HepG2 (cell line): Measurements from ENCODE around the gene EXOC3L2. TPM values are rescaled to one million over a fixed set of nuclear protein-coding genes. Genes with fewer than 3 reads are reported as not detected.

Source experiments
- FOXK2 ChIP-seq: fragments of 450-650 bp; IDR thresholded peaks from 2 replicates; pipeline ENCODE4 v1.6.1; 2016
- GABPA ChIP-seq, 2 experiments: IDR thresholded peaks; 2 replicates each; pipeline ENCODE4 v1.6.1; 2011 to 2016; ENCODE audit warnings: low read depth in 2 of 2, low read length in 1 of 2, missing biosample characterization in 1 of 2, missing genetic modification characterization in 1 of 2
- GTF3A ChIP-seq: sonication (generic); formaldehyde crosslinking; conservative IDR thresholded peaks from 2 replicates; pipeline ENCODE4 v1.4.0; 2020; ENCODE audit warnings: mild to moderate bottlenecking, missing genetic modification reagents
- HOXA9 ChIP-seq: sonication (generic); formaldehyde crosslinking; IDR thresholded peaks from 2 replicates; pipeline ENCODE4 v1.8.1; 2022; ENCODE audit warnings: missing genetic modification reagents, mild to moderate bottlenecking, moderate library complexity, borderline replicate concordance
- ISX ChIP-seq: sonication (generic); formaldehyde crosslinking; conservative IDR thresholded peaks from 2 replicates; pipeline ENCODE4 v1.5.0; 2020; ENCODE audit warnings: missing genetic modification reagents
- MED1 ChIP-seq: sonication (generic); formaldehyde crosslinking; IDR thresholded peaks from 2 replicates; pipeline ENCODE4 v1.4.0; 2020; ENCODE audit warnings: missing genetic modification reagents
- PHF8 ChIP-seq: sonication (generic); formaldehyde crosslinking; IDR thresholded peaks from 2 replicates; pipeline ENCODE4 v1.5.0; 2020; ENCODE audit warnings: missing genetic modification reagents
- SALL1 ChIP-seq: sonication (generic); formaldehyde crosslinking; IDR thresholded peaks from 2 replicates; pipeline ENCODE4 v1.8.0; 2022; ENCODE audit warnings: mild to moderate bottlenecking, missing genetic modification reagents
- SOX13 ChIP-seq, 3 experiments: fragments of 450-650 bp in 1 of 3; sonication (generic) in 1 of 3; formaldehyde crosslinking in 1 of 3; IDR thresholded peaks in 2 of 3; conservative IDR thresholded peaks in 1 of 3; 2 replicates each; pipeline versions ENCODE4 v1.5.0 to v1.6.1; 2016 to 2020; ENCODE audit warnings: antibody characterized with exemption in 1 of 3, mild to moderate bottlenecking in 1 of 3, missing compliant biosample characterization in 1 of 3, missing genetic modification reagents in 1 of 3, moderate library complexity in 1 of 3
- TGIF2 ChIP-seq: IDR thresholded peaks from 2 replicates; pipeline ENCODE4 v1.6.1; 2016; ENCODE audit warnings: control low read depth, missing compliant biosample characterization
- ZSCAN25 ChIP-seq: sonication (generic); formaldehyde crosslinking; IDR thresholded peaks from 2 replicates; pipeline ENCODE4 v1.8.0; 2022; ENCODE audit warnings: mild to moderate bottlenecking, missing genetic modification reagents
- polyA plus RNA-seq, 8 experiments: library from polyadenylated mRNA; depleted of rRNA in 3 of 8; stranded (reverse) in 7 of 8; unstranded in 1 of 8; fragments of >200 nt; fragmentation: Illumina TruSeq in 4 of 8; extraction: Trizol in 4 of 8; gene quantifications; 2 replicates each; pipeline versions ENCODE4 v1.2.1 to v1.2.3, GENCODE V29; 2011 to 2016; ENCODE audit warnings: low read depth in 4 of 8, missing spikeins in 1 of 8, mixed read lengths in 1 of 8; ENCODE audit not compliant: insufficient read depth in 1 of 8
- total RNA-seq, 5 experiments: library from RNA; depleted of rRNA; stranded (reverse); fragments of >200 nt; fragmentation: Illumina TruSeq; extraction: Trizol; gene quantifications; 2 replicates each; pipeline ENCODE4 v1.2.3, GENCODE V29; 2016; ENCODE audit warnings: low read depth in 1 of 5
- TF ChIP-seq, protein P1 (sequence below): sonication (generic); formaldehyde crosslinking; IDR thresholded peaks from 2 replicates; pipeline ENCODE4 v1.5.1; 2020; ENCODE audit warnings: mild to moderate bottlenecking, missing genetic modification reagents, moderate library complexity
- TF ChIP-seq, protein P2 (sequence below), 2 experiments: sonication (generic) in 1 of 2; formaldehyde crosslinking in 1 of 2; IDR thresholded peaks; 2 replicates each; pipeline versions ENCODE4 v1.4.0 to v1.6.1; 2018 to 2020; ENCODE audit warnings: missing genetic modification reagents in 2 of 2, borderline replicate concordance in 1 of 2, low read depth in 1 of 2, mild to moderate bottlenecking in 1 of 2, missing biosample characterization in 1 of 2
- TF ChIP-seq, protein P3 (sequence below): sonication (generic); formaldehyde crosslinking; IDR thresholded peaks from 2 replicates; pipeline ENCODE4 v1.9.0; 2022; ENCODE audit warnings: missing genetic modification reagents, mild to moderate bottlenecking, borderline replicate concordance
- TF ChIP-seq, protein P4 (sequence below): sonication (generic); formaldehyde crosslinking; IDR thresholded peaks from 2 replicates; pipeline ENCODE4 v1.4.0; 2020; ENCODE audit warnings: missing genetic modification reagents, borderline replicate concordance

EXOC3L2 gene
- total and polyA plus RNA-seq, 2 of the 13 experiments (the other 11 are each of a cell fraction or from before 2014, with no cell fraction given) = 0.21 TPM; not detected in 1

DNA sequence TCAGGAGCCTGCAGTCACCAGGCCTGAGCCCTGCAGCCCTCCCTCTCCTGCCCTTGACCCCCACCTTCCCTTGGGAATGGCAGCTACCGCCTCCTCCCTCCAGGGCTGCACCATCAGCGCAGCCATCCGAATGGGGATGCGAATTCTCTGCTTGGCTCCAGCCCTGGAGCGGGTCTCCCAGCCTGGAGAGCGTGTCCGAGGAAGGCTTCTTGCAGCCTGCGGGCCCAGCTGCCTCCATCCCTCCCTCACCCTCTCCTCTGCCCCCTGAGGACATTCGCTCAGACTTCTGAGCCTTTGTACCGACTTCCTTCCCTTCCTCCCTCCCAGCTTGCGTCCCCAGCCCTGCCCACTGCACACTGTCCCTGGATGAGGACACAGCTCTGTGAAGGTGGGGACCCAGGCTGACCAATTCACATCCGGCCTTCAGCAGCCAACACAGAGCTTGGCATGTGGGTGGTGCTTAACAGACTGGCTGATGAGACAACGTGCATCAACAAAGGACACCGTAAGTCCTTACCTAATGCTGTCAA, 78.4 kb downstream of the EXOC3L2 start (continued):
- TF ChIP-seq, protein P1, sequence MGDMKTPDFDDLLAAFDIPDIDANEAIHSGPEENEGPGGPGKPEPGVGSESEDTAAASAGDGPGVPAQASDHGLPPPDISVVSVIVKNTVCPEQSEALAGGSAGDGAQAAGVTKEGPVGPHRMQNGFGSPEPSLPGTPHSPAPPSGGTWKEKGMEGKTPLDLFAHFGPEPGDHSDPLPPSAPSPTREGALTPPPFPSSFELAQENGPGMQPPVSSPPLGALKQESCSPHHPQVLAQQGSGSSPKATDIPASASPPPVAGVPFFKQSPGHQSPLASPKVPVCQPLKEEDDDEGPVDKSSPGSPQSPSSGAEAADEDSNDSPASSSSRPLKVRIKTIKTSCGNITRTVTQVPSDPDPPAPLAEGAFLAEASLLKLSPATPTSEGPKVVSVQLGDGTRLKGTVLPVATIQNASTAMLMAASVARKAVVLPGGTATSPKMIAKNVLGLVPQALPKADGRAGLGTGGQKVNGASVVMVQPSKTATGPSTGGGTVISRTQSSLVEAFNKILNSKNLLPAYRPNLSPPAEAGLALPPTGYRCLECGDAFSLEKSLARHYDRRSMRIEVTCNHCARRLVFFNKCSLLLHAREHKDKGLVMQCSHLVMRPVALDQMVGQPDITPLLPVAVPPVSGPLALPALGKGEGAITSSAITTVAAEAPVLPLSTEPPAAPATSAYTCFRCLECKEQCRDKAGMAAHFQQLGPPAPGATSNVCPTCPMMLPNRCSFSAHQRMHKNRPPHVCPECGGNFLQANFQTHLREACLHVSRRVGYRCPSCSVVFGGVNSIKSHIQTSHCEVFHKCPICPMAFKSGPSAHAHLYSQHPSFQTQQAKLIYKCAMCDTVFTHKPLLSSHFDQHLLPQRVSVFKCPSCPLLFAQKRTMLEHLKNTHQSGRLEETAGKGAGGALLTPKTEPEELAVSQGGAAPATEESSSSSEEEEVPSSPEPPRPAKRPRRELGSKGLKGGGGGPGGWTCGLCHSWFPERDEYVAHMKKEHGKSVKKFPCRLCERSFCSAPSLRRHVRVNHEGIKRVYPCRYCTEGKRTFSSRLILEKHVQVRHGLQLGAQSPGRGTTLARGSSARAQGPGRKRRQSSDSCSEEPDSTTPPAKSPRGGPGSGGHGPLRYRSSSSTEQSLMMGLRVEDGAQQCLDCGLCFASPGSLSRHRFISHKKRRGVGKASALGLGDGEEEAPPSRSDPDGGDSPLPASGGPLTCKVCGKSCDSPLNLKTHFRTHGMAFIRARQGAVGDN (CRISPR knock-in tag) = peak; percentile 70
- TF ChIP-seq ISX (CRISPR knock-in tag) (no peak), GABPA (IDR thresholded peaks at IDR 0.05; ENCODE audit: low read depth, low read length) (no peak), GABPA (CRISPR knock-in tag; IDR thresholded peaks at IDR 0.05; ENCODE audit: low read depth) (peak; percentile 44; the same call in 1 of the 2 replicates), TGIF2 (CRISPR knock-in tag) (0 out of 2 replicates have a peak, but pooled peaks have one; percentile 32), GTF3A (no peak), FOXK2 (0 out of 2 replicates have a peak, but pooled peaks have one; percentile 26), MED1 (CRISPR knock-in tag) (peak; percentile 47; the same call in 1 of the 2 replicates), SALL1 (CRISPR knock-in tag) (peak; percentile 51), SOX13 (IDR thresholded peaks at IDR 0.05) (no peak), SOX13 (CRISPR knock-in tag; conservative IDR thresholded peaks at IDR 0.05 in 1 of 2, IDR thresholded peaks at IDR 0.05 in 1 of 2) (peak in 1 of 2 experiments; percentile 4; a peak in 1 of 4 replicates), PHF8 (0 out of 2 replicates have a peak, but pooled peaks have one; percentile 10), ZSCAN25 (peak; percentile 32; the same call in 1 of the 2 replicates), HOXA9 (CRISPR knock-in tag) (no peak)
- TF ChIP-seq, protein P2, sequence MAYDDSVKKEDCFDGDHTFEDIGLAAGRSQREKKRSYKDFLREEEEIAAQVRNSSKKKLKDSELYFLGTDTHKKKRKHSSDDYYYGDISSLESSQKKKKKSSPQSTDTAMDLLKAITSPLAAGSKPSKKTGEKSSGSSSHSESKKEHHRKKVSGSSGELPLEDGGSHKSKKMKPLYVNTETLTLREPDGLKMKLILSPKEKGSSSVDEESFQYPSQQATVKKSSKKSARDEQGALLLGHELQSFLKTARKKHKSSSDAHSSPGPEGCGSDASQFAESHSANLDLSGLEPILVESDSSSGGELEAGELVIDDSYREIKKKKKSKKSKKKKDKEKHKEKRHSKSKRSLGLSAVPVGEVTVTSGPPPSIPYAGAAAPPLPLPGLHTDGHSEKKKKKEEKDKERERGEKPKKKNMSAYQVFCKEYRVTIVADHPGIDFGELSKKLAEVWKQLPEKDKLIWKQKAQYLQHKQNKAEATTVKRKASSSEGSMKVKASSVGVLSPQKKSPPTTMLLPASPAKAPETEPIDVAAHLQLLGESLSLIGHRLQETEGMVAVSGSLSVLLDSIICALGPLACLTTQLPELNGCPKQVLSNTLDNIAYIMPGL (CRISPR knock-in tag; IDR thresholded peaks at IDR 0.05; ENCODE audit: borderline replicate concordance in 1 of 2, low read depth in 1 of 2) = 0 out of 4 replicates have a peak, but pooled peaks of 1 of the 2 experiments have one; percentile 12
- TF ChIP-seq, protein P3, sequence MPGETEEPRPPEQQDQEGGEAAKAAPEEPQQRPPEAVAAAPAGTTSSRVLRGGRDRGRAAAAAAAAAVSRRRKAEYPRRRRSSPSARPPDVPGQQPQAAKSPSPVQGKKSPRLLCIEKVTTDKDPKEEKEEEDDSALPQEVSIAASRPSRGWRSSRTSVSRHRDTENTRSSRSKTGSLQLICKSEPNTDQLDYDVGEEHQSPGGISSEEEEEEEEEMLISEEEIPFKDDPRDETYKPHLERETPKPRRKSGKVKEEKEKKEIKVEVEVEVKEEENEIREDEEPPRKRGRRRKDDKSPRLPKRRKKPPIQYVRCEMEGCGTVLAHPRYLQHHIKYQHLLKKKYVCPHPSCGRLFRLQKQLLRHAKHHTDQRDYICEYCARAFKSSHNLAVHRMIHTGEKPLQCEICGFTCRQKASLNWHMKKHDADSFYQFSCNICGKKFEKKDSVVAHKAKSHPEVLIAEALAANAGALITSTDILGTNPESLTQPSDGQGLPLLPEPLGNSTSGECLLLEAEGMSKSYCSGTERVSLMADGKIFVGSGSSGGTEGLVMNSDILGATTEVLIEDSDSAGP = 0 out of 2 replicates have a peak, but pooled peaks have one; percentile 13
- TF ChIP-seq, protein P4, sequence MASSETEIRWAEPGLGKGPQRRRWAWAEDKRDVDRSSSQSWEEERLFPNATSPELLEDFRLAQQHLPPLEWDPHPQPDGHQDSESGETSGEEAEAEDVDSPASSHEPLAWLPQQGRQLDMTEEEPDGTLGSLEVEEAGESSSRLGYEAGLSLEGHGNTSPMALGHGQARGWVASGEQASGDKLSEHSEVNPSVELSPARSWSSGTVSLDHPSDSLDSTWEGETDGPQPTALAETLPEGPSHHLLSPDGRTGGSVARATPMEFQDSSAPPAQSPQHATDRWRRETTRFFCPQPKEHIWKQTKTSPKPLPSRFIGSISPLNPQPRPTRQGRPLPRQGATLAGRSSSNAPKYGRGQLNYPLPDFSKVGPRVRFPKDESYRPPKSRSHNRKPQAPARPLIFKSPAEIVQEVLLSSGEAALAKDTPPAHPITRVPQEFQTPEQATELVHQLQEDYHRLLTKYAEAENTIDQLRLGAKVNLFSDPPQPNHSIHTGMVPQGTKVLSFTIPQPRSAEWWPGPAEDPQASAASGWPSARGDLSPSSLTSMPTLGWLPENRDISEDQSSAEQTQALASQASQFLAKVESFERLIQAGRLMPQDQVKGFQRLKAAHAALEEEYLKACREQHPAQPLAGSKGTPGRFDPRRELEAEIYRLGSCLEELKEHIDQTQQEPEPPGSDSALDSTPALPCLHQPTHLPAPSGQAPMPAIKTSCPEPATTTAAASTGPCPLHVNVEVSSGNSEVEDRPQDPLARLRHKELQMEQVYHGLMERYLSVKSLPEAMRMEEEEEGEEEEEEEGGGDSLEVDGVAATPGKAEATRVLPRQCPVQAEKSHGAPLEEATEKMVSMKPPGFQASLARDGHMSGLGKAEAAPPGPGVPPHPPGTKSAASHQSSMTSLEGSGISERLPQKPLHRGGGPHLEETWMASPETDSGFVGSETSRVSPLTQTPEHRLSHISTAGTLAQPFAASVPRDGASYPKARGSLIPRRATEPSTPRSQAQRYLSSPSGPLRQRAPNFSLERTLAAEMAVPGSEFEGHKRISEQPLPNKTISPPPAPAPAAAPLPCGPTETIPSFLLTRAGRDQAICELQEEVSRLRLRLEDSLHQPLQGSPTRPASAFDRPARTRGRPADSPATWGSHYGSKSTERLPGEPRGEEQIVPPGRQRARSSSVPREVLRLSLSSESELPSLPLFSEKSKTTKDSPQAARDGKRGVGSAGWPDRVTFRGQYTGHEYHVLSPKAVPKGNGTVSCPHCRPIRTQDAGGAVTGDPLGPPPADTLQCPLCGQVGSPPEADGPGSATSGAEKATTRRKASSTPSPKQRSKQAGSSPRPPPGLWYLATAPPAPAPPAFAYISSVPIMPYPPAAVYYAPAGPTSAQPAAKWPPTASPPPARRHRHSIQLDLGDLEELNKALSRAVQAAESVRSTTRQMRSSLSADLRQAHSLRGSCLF (CRISPR knock-in tag) = no peak
